HG02943 (cell line): Measurements from ENCODE around the gene MAPKAPK2.
"Not testable (repeated sequence)": the region's sequence is repeated elsewhere in the genome, so short reads cannot be mapped to it uniquely, and the experiment has no call there.

ENCODE experiments used
- ATAC-seq: cut with Tn5 transposase; IDR thresholded peaks from one replicate; pipeline ENCODE4 v1.9.1; 2021; ENCODE audit warnings: mild to moderate bottlenecking, low read depth, moderate library complexity; ENCODE audit not compliant: unreplicated experiment

Gene MAPKAPK2

GRCh38 chr1:206768472-206769303 lies 84.0 kb downstream of the MAPKAPK2 start:
- peak; percentile 6 for ATAC-seq

GRCh38 chr1:206769304-206769731 lies 84.6 kb downstream of the MAPKAPK2 start:
- peak; percentile 51 for ATAC-seq

- no peak for ATAC-seq
These were observed 86.0 kb downstream of the MAPKAPK2 start, which contains the start of gene IL19 for GRCh38 chr1:206770531-206771337. TSS of gene IL19 (plus strand) at chr1:206770773. CDS start at chr1:206836663, 65,890 bp downstream.

GRCh38 chr1:206771338-206771692 lies 86.6 kb downstream of the MAPKAPK2 start:
- no peak for ATAC-seq

GRCh38 chr1:206772243-206772937 lies 87.7 kb downstream of the MAPKAPK2 start, which contains the start of gene IL10:
TSS of gene IL10 (minus strand) at chr1:206772494. CDS start at chr1:206772435, 59 bp downstream.
- ATAC-seq, result no peak

- no peak for ATAC-seq
These were observed 89.4 kb downstream of the MAPKAPK2 start for GRCh38 chr1:206774093-206774492.

GRCh38 chr1:206776229-206776628 lies 91.5 kb downstream of the MAPKAPK2 start:
- no peak for ATAC-seq

GRCh38 chr1:206778031-206778430 lies 93.3 kb downstream of the MAPKAPK2 start:
- ATAC-seq, result no peak

- ATAC-seq, result not testable (repeated sequence)
These were observed 94.2 kb downstream of the MAPKAPK2 start for GRCh38 chr1:206778911-206779310.

GRCh38 chr1:206779638-206780037 lies 94.9 kb downstream of the MAPKAPK2 start:
- no peak for ATAC-seq

- peak; percentile 60 for ATAC-seq
These were observed 97.7 kb downstream of the MAPKAPK2 start for GRCh38 chr1:206782448-206782847.

GRCh38 chr1:206783506-206783905 lies 98.8 kb downstream of the MAPKAPK2 start:
- no peak for ATAC-seq
